ENCODE results near the gene SH3BGRL3.

GRCh38 chr1:26252718-26253117, 27.2 kb upstream of the SH3BGRL3 start:
- no peak for TF ChIP-seq EZH2 (IDR thresholded peaks at IDR 0.05; ENCODE audit: insufficient read depth, low read length)
- TF ChIP-seq, protein P1, sequence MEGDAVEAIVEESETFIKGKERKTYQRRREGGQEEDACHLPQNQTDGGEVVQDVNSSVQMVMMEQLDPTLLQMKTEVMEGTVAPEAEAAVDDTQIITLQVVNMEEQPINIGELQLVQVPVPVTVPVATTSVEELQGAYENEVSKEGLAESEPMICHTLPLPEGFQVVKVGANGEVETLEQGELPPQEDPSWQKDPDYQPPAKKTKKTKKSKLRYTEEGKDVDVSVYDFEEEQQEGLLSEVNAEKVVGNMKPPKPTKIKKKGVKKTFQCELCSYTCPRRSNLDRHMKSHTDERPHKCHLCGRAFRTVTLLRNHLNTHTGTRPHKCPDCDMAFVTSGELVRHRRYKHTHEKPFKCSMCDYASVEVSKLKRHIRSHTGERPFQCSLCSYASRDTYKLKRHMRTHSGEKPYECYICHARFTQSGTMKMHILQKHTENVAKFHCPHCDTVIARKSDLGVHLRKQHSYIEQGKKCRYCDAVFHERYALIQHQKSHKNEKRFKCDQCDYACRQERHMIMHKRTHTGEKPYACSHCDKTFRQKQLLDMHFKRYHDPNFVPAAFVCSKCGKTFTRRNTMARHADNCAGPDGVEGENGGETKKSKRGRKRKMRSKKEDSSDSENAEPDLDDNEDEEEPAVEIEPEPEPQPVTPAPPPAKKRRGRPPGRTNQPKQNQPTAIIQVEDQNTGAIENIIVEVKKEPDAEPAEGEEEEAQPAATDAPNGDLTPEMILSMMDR (IDR thresholded peaks at IDR 0.05; ENCODE audit: insufficient read depth, low read depth, low read length), result no peak

Data from astrocyte (in vitro differentiated cells and primary cell).